Measurements from ENCODE around the gene TNS1.

TNS1 gene

GRCh38 chr2:217853301-217853881 is 149.4 kb downstream of the TNS1 start:
- no peak for DNase-seq (ENCODE audit: low read depth in 2 of 3, low spot score in 2 of 3)

DNA sequence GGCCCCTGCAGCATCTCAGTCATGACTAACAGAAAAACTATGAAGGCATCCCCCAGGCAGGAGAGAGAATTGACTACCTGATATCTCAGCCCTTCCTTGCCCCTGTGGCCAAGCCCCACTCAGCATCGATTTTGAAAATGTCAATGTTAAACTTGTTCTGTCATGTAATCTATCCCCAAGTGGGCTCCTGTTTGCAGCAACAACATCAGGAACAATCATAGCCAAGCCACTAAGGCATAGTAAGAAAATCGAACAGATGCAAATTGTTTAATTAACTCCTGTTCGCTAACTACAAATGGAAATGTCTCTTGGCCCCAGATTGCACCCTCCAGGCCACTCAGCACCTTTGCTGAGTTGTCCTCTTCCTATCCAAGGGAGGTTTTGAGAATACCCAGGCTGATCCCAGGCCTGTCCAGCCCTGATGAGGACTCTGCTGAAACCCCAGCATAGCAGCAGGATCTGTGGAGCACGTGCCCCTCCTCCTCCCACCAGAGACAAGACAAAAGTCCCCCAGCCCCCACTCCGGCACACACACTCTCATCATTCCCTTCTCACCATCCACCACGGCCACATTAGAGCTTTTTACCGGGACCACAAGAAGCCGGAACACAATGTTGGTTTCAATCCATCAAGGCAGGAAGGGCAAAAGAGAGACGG is 150.1 kb downstream of the TNS1 start:
- DNase-seq (ENCODE audit: low read depth in 2 of 3, low spot score in 2 of 3) = no peak

- no peak for DNase-seq (ENCODE audit: low read depth in 2 of 3, low spot score in 2 of 3)
Observed at GRCh38 chr2:217851191-217852020, 151.4 kb downstream of the TNS1 start.

DNA sequence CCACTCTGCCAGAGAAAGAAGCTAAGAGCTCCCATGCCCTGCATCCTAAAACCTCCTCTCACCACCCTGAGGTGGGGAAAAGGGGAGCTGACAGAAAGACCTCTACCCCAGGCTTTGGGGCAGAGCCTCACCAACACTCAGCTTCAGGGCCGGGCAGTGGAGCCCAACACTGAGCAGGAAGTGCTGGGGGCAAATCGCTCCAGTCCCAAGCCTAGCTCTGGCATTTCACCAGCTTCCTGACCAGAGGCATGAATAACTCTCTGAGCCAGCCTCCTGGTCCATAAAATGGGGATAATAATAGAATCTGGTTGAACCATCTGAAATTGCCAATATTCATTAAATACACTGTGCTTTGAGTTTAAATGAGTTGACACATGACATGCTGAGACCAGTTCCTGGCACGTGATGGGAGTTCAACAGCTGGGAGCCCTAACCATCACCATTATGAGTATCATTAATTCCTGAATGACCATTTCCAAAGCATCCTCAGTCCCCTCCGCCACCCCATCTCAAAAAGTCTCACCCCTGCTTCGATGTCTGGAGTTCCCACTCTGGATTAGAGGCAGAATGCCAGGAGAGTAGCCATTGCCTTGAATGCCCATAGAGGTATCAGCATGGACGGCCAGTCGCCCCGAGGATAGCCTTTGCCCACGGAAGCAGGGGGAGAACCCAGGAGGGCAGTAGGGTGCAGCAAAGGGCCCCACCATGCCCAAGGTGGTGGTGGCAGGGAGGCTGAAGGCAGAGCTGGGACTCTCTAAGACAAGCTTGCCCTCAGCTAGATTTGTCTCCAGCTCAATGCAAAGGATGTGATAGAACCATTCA is 153.4 kb downstream of the TNS1 start:
- DNase-seq (ENCODE audit: low read depth in 2 of 3, low spot score in 2 of 3) = no peak

DNA sequence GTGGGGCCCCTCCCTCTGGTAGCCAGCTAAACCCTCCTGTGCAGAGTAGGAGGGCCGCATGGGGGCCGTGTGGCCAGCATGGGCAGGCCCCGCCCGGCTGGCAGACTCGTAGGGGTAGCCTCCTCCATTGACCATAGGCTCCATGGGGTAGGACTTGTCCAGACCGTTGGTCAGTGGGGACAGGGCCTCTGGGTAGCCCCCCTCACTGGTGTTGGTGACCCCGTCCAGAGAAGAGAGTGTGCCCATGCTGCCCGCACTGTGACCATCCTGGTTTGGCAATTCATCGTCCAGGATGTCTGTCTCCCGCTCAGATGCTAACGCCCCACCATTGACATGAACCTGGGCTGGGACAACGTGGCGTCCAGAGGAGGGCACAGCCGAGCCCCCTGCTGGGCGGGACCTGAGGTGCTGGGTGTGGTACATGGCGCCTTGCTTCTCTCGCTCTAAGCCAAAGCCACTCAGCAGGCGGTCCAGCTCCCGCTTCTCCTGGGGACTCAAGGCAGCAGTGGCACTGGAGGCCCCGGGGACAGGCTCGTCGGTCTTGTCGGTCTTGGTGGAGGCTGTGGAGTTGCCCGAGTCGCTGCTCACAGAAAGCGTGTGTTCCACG is 154.3 kb downstream of the TNS1 start:
- no peak for DNase-seq (ENCODE audit: low read depth in 2 of 3, low spot score in 2 of 3)

- no peak for DNase-seq (ENCODE audit: low read depth in 2 of 3, low spot score in 2 of 3)
Observed at GRCh38 chr2:217847552-217848350, 155.0 kb downstream of the TNS1 start.

GRCh38 chr2:217847115-217847514 is 155.7 kb downstream of the TNS1 start:
- no peak for DNase-seq (ENCODE audit: low read depth in 2 of 3, low spot score in 2 of 3)

- no peak for DNase-seq (ENCODE audit: low read depth in 2 of 3, low spot score in 2 of 3)
Observed at GRCh38 chr2:217846321-217846743, 156.5 kb downstream of the TNS1 start.

DNA sequence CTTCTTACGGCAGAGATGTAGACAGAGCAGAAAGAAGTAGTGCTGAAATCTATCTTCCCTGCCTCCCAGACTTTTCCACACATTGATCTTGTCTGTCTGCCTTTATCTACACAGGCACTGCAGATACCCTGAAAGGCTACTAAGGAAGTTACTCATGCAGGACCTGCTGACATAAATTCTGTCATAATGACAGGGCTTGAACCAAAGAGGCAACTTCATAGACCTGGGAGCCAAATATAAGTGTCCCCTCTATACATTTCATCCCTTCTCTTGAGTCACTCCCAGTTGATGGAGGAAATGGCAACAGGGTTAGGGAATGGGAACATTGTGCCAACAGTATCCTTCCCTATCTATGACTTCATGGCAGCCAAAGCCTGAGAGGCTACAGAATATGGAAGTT is 157.5 kb downstream of the TNS1 start:
- no peak for DNase-seq (ENCODE audit: low read depth in 2 of 3, low spot score in 2 of 3)

GRCh38 chr2:217844696-217845095 is 158.1 kb downstream of the TNS1 start:
- DNase-seq (ENCODE audit: low read depth in 2 of 3, low spot score in 2 of 3) = no peak

DNA sequence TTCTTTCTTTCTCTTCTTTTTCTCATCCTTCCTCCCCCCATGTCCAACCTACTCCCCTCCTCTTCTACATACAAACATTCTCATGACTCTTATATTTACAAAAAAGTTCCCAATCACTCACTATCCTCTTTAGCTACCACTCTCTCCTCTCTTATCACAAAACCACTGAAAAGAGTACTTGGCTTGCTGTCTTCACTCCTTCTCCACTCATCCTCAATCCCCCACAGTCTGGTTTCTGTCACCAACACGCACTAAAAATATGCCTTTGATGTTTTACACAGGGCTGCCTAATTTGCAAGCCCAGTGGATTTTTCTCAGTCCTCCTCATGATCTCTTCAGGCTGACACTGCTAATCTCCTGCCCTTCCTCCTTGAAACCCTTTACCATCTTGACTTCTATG is 159.5 kb downstream of the TNS1 start:
- no peak for DNase-seq (ENCODE audit: low read depth in 2 of 3, low spot score in 2 of 3)

GRCh38 chr2:217842017-217842416 is 160.8 kb downstream of the TNS1 start:
- no peak for DNase-seq (ENCODE audit: low read depth in 2 of 3, low spot score in 2 of 3)

DNA sequence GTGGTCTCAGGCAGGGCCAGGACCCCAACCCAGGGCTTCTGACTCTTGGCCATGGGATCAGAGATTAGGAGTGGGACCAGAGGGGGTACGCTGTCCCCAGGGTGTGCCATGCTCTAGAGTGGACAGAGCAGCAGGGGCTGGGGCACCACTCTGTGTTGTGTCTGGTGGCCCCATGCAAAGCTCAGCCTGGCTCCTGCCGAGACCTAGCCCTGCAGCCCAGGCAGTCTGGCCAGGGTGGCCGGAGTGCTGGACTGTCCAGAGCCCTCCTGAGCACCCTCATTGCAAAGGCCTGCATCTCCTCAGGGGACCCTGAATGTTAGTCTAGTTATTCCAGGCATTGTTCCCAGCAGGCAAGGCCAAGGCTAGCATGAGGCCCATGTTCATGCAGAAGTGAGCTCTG is 162.3 kb downstream of the TNS1 start:
- DNase-seq (ENCODE audit: low read depth in 2 of 3, low spot score in 2 of 3) = no peak

GRCh38 chr2:217839750-217840107 is 163.1 kb downstream of the TNS1 start:
- DNase-seq (ENCODE audit: low read depth in 2 of 3, low spot score in 2 of 3) = no peak

- no peak for DNase-seq (ENCODE audit: low read depth in 2 of 3, low spot score in 2 of 3)
Observed at GRCh38 chr2:217839073-217839749, 163.6 kb downstream of the TNS1 start.

DNA sequence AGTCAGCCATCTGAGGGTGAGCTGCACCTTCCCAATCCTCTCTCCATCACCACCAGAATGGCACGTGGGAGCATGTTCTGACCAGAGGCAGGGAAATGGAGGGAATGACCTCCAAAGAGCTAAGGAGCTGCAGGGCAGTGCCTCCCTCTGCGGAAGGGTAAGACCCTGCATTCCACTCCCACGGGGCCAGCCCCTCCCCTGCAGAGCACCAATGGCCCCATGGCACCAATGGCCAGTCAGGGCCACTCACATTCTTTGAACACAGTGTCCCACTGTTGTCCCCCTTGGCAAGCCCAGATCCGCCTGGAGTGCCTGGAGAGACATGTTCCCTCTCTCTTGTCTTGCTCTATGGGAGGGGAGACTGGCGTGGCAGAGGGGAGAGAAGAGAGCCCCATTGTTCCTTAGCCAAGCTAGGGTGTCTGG is 164.4 kb downstream of the TNS1 start:
- DNase-seq (ENCODE audit: low read depth in 2 of 3, low spot score in 2 of 3) = no peak

- DNase-seq (ENCODE audit: low read depth in 2 of 3, low spot score in 2 of 3) = no peak
Observed at GRCh38 chr2:217837530-217837929, 165.3 kb downstream of the TNS1 start.

GRCh38 chr2:217836901-217837491 is 165.8 kb downstream of the TNS1 start:
- DNase-seq (ENCODE audit: low read depth in 2 of 3, low spot score in 2 of 3) = no peak

All from activated CD8-positive, alpha-beta memory T cell treated with anti-CD3 and anti-CD28 coated beads for 48 hours (primary cell).